ENCODE results near the gene RAPGEF5.

GRCh38 chr7:22193450-22193983 lies 163.4 kb downstream of the RAPGEF5 start:
- TF ChIP-seq NRF1 (IDR thresholded peaks at IDR 0.05; ENCODE audit: low read depth, low read length) = no peak
- TF ChIP-seq EP300 (IDR thresholded peaks at IDR 0.05; ENCODE audit: borderline replicate concordance in 1 of 2, low read depth in 1 of 2, low read length in 1 of 2) = no peak
- TF ChIP-seq FOXJ3 (CRISPR knock-in tag; IDR thresholded peaks at IDR 0.05) = no peak
- TF ChIP-seq, protein P1, sequence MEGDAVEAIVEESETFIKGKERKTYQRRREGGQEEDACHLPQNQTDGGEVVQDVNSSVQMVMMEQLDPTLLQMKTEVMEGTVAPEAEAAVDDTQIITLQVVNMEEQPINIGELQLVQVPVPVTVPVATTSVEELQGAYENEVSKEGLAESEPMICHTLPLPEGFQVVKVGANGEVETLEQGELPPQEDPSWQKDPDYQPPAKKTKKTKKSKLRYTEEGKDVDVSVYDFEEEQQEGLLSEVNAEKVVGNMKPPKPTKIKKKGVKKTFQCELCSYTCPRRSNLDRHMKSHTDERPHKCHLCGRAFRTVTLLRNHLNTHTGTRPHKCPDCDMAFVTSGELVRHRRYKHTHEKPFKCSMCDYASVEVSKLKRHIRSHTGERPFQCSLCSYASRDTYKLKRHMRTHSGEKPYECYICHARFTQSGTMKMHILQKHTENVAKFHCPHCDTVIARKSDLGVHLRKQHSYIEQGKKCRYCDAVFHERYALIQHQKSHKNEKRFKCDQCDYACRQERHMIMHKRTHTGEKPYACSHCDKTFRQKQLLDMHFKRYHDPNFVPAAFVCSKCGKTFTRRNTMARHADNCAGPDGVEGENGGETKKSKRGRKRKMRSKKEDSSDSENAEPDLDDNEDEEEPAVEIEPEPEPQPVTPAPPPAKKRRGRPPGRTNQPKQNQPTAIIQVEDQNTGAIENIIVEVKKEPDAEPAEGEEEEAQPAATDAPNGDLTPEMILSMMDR (IDR thresholded peaks at IDR 0.05) = no peak
- TF ChIP-seq JUND (IDR thresholded peaks at IDR 0.05) = no peak
- TF ChIP-seq POLR2AphosphoS5 (IDR thresholded peaks at IDR 0.05; ENCODE audit: low read depth, low read length) = no peak
- no peak for TF ChIP-seq RAD21 (IDR thresholded peaks at IDR 0.05; ENCODE audit: low read length)
- TF ChIP-seq RXRA (IDR thresholded peaks at IDR 0.05; ENCODE audit: borderline replicate concordance, low read depth) = no peak
